Stomach (tissue), 4 donors: Measurements from ENCODE around the gene DNAJB8.

Experiments
- CTCF ChIP-seq, 7 experiments: fragments of 450-650 bp in 4 of 7; fragments of 200-600 bp in 3 of 7; sonication (generic) in 3 of 7; IDR thresholded peaks; one replicate each; pipeline ENCODE4 v1.5.1; 2016 to 2019; ENCODE audit warnings: antibody characterized with exemption in 7 of 7, control low read depth in 2 of 7, mild to moderate bottlenecking in 1 of 7
- EP300 ChIP-seq: sonication (generic); formaldehyde crosslinking; IDR thresholded peaks from one replicate; pipeline ENCODE4 v1.6.1; 2017; ENCODE audit warnings: antibody characterized with exemption
- POLR2A ChIP-seq, 4 donors: fragments of 450-650 bp; IDR thresholded peaks; one replicate each; pipeline ENCODE4 v1.6.1; 2016; ENCODE audit warnings: antibody characterized with exemption in 4 of 4, control low read depth in 2 of 4, mild to moderate bottlenecking in 1 of 4, moderate library complexity in 1 of 4
- POLR2AphosphoS5 ChIP-seq, 3 donors: sonication (generic); formaldehyde crosslinking; IDR thresholded peaks; one replicate each; pipeline ENCODE4 v1.6.1; 2016; ENCODE audit warnings: antibody characterized with exemption in 3 of 3

DNA sequence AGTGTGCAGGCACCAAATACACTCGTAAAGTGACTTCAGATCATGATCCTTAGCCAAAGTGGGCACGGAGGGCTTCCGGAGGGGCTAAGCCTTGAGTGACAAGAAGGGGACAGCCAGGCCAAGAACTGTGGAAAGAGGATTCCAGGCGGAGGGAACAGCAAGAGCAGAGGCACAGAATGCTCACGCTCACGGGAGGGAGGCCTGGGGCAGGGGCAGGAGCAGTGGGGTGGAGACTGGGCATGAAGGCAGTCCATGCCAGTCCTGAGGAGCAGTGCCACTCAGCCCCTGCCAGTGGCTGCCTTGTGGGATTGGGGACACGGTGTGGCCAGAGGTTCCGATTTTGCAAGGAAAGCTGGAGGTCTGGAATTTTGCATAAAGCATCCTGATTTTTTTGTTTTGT lies 36.0 kb downstream of the DNAJB8 start:
- TF ChIP-seq CTCF (IDR thresholded peaks at IDR 0.05): no peak
- no peak for TF ChIP-seq POLR2A (IDR thresholded peaks at IDR 0.05)
- no peak for TF ChIP-seq EP300
- TF ChIP-seq POLR2AphosphoS5 (IDR thresholded peaks at IDR 0.05): no peak
